ENCODE data around the gene PRSS50. TPM values are rescaled to one million over a fixed set of nuclear protein-coding genes. Genes with fewer than 3 reads are reported as not detected.

PRSS50 gene
- total RNA-seq, 1 donor from 2014 or later = 0.78 TPM

GRCh38 chr3:46664971-46665762, 52.5 kb downstream of the PRSS50 start:
- intact Hi-C loops (cut with DNase I) = no loop called here
- DNase-seq (ENCODE audit: low spot score) = peak; percentile 76

GRCh38 chr3:46664188-46664970, 53.3 kb downstream of the PRSS50 start:
- intact Hi-C loops (cut with DNase I) = no loop called here
- DNase-seq (ENCODE audit: low spot score) = peak; percentile 73

DNA sequence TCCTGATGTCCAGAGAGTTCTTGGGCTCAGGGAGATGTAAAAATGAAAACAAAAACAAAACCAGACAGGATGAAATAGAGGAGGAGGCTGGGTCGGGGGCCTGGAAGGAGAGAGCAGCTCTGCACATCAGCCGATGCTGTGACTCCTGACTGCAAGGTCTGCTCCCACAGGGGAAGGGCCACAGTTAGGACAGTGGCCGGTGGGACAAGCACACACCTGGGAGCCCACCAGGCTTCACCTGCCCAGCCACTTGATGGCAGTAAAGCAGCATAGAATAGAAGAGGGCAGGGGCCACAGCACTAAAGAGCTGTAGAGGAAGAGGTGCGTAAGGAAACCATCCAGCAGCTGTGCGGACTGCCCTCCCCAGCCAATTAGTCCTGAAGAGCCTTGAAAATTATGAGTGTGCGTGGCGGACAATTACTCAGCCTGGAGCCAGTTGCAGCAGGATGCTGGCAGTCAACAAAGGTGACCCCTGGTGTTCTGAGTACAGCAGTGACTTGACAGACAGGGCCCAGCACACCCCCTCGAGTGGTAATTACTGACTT, 54.0 kb downstream of the PRSS50 start:
- intact Hi-C loops (cut with DNase I) = no loop called here
- DNase-seq (ENCODE audit: low spot score) = no peak

- no peak for DNase-seq (ENCODE audit: low spot score)
- intact Hi-C loops (cut with DNase I) = no loop called here
These were observed 54.7 kb downstream of the PRSS50 start for GRCh38 chr3:46662771-46663551.

Other genes with a start within 250 kb of the PRSS50 start
- not detected for gene RTP3, start 219.9 kb downstream of the PRSS50 start, total RNA-seq
- gene LRRC2, start 151.6 kb downstream of the PRSS50 start, total RNA-seq = 70.6 TPM
- gene FAM240A, start 105.3 kb downstream of the PRSS50 start, total RNA-seq = not detected
- 32.5 TPM for gene ALS2CL, start 24.2 kb downstream of the PRSS50 start, total RNA-seq
- gene TMIE, start 16.5 kb downstream of the PRSS50 start, total RNA-seq = 0.51 TPM
- 3,804 TPM for gene MYL3, start 145.6 kb upstream of the PRSS50 start, total RNA-seq
- 5.4 TPM for gene PTH1R, start 159.9 kb upstream of the PRSS50 start, total RNA-seq